Gastrocnemius medialis (tissue), 4 donors: ENCODE data around the gene TIMM17B. TPM values are rescaled to one million over a fixed set of nuclear protein-coding genes. Genes with fewer than 3 reads are reported as not detected.

Source experiments
- ATAC-seq, 2 donors: fragments of 150-250 bp; one replicate each; pipeline ENCODE4 v1.9.1; 2016
- DNase-seq, 2 donors: peaks; one replicate each; pipeline ENCODE4 v3.0.0-alpha.2; 2019
- H3K27ac ChIP-seq, 4 donors: fragments of 200-600 bp; sonication (generic); 1 replicate in 1 of 4; 2 replicates in 3 of 4; pipeline ENCODE4 v1.5.1; 2016 to 2018; ENCODE audit warnings: mild to moderate bottlenecking in 2 of 4, moderate library complexity in 1 of 4
- H3K27me3 ChIP-seq, 3 donors: fragments of 200-600 bp; sonication (generic) in 2 of 3; 1 replicate in 1 of 3; 2 replicates in 2 of 3; pipeline versions ENCODE4 v1.5.1 to v1.6.0; 2016 to 2019; ENCODE audit warnings: mild to moderate bottlenecking in 1 of 3, moderate library complexity in 1 of 3
- H3K36me3 ChIP-seq, 2 donors: fragments of 200-600 bp; sonication (generic) in 1 of 2; one replicate each; pipeline ENCODE4 v1.5.1; 2017 to 2018
- H3K4me1 ChIP-seq, 2 donors: fragments of 200-600 bp; sonication (generic) in 1 of 2; one replicate each; pipeline ENCODE4 v1.5.1; 2016 to 2017; ENCODE audit warnings: mild to moderate bottlenecking in 2 of 2
- H3K4me3 ChIP-seq, 4 donors: fragments of 200-600 bp; sonication (generic) in 3 of 4; 1 replicate in 1 of 4; 2 replicates in 3 of 4; pipeline ENCODE4 v1.5.1; 2016 to 2019; ENCODE audit warnings: mild to moderate bottlenecking in 2 of 4
- H3K9me3 ChIP-seq, 3 donors: fragments of 200-600 bp; sonication (generic) in 2 of 3; 1 replicate in 1 of 3; 2 replicates in 2 of 3; pipeline ENCODE4 v1.5.1; 2016 to 2019
- CTCF ChIP-seq, 5 experiments: fragments of 450-650 bp in 3 of 5; fragments of 200-600 bp in 2 of 5; sonication (generic) in 2 of 5; IDR thresholded peaks in 4 of 5; conservative IDR thresholded peaks in 1 of 5; 1 replicate in 4 of 5; 2 replicates in 1 of 5; pipeline ENCODE4 v1.5.1; 2016 to 2019; ENCODE audit warnings: antibody characterized with exemption in 5 of 5, mild to moderate bottlenecking in 3 of 5, moderate library complexity in 3 of 5
- POLR2A ChIP-seq, 2 donors: fragments of 450-650 bp; IDR thresholded peaks; one replicate each; pipeline ENCODE4 v1.6.1; 2017; ENCODE audit warnings: antibody characterized with exemption in 2 of 2, mild to moderate bottlenecking in 2 of 2, moderate library complexity in 2 of 2
- in situ Hi-C, 4 donors: fragments of 200-750 bp; cut with MboI; loops; one replicate each; pipeline versions ENCODE4 v1.15.0 to v1.8.0; 2017; ENCODE audit warnings: low sequenced_read_pairs in 4 of 4
- intact Hi-C: fragments of 100-400 bp; cut with DNase I; formaldehyde crosslinking; loops from one replicate; pipeline ENCODE4 v1.15.1; 2023; ENCODE audit warnings: low total_unique reads
- total RNA-seq, 4 donors: library from RNA; depleted of rRNA; stranded (reverse); fragments of >200 nt; gene quantifications; one replicate each; pipeline versions ENCODE4 v1.1.0 to v1.2.3, GENCODE V29; 2016

Gene TIMM17B
- total RNA-seq, 4 donors from 2014 or later: 53.3 to 103 (median 68.5) TPM

- H3K27me3 ChIP-seq: no peaks in the 10 kb centered on the region
- no peak for ATAC-seq
- H3K4me3 ChIP-seq: no peak overlapping the region
- in situ Hi-C loops (no loop called here), intact Hi-C loops (no loop called here)
- H3K9me3 ChIP-seq: no peaks in the 10 kb centered on the region
- DNase-seq: no peak
- peaks cover 0 to 24% of the 10 kb centered on the region in 2 donors for H3K36me3 ChIP-seq
- H3K4me1 ChIP-seq: peaks cover 0 to 2% of the 10 kb centered on the region in 2 donors
- H3K27ac ChIP-seq: no peak overlapping the region
- TF ChIP-seq CTCF (IDR thresholded peaks at IDR 0.05 in 4 of 5, conservative IDR thresholded peaks at IDR 0.05 in 1 of 5) (no peak), POLR2A (IDR thresholded peaks at IDR 0.05) (no peak)
These were observed 7.7 kb upstream of the TIMM17B start for GRCh38 chrX:48905090-48905790.

- Histone ChIP-seq H3K4me1 (no peaks in the 10 kb centered on the region), H3K27ac (no peak overlapping the region), H3K4me3 (no peak overlapping the region), H3K9me3 (no peaks in the 10 kb centered on the region), H3K36me3 (peaks cover 0 to 24% of the 10 kb centered on the region in 2 donors), H3K27me3 (no peaks in the 10 kb centered on the region)
- DNase-seq (no peak), ATAC-seq (no peak)
- intact Hi-C loops (no loop called here), in situ Hi-C loops (no loop called here)
- TF ChIP-seq POLR2A (IDR thresholded peaks at IDR 0.05) (no peak), CTCF (IDR thresholded peaks at IDR 0.05 in 4 of 5, conservative IDR thresholded peaks at IDR 0.05 in 1 of 5) (no peak)
These were observed 7.1 kb upstream of the TIMM17B start for GRCh38 chrX:48904626-48905025.

DNA sequence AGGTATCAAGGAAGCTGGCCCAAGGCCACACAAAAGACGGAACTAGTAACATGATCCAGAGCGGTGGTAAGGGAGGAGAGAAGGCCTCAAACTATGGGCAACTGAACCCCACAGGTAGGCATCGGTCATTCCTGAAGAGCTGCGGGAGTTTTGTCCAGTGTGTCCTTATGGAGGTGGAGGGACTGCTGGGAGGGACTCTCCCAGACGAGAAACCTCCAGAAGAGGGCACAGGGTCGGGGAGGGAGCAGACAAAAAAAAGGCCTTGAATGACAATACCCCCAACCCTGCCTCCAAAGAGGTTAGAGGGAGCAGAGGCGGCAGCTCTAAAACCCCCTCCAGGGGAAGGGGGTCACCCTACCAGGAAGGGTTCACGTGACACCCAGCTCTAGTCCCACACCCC lies 6.6 kb upstream of the TIMM17B start:
- Histone ChIP-seq H3K36me3 (peaks cover 0 to 24% of the 10 kb centered on the region in 2 donors), H3K27ac (no peak overlapping the region), H3K4me3 (no peak overlapping the region), H3K4me1 (peaks cover 0 to 3% of the 10 kb centered on the region in 2 donors), H3K27me3 (no peaks in the 10 kb centered on the region), H3K9me3 (no peaks in the 10 kb centered on the region)
- in situ Hi-C loops: no loop called here
- no peak for ATAC-seq
- DNase-seq: no peak
- intact Hi-C loops: no loop called here
- TF ChIP-seq CTCF (IDR thresholded peaks at IDR 0.05 in 4 of 5, conservative IDR thresholded peaks at IDR 0.05 in 1 of 5) (no peak), POLR2A (IDR thresholded peaks at IDR 0.05) (no peak)

DNA sequence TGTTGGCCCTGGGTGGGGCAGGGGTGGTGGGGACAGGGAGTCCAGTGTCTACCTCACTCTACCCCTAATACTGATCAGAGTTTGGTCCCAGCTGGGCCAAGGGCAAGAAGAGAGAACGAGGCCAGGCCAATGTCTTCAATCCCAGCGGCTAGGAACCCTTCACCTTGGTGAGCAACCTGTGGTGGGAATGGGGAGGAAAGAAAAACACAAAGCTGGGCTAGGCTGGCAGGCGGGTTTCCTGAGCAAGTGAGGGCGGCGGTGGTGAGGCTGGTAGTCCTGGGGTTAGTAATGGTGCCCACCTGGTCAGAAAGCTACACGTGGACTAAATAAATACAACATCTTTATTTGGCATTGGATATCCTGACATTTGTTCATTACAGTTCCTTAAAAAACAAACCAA lies 5.7 kb upstream of the TIMM17B start:
- intact Hi-C loops: no loop called here
- DNase-seq (no peak), ATAC-seq (no peak)
- TF ChIP-seq CTCF (IDR thresholded peaks at IDR 0.05 in 4 of 5, conservative IDR thresholded peaks at IDR 0.05 in 1 of 5) (no peak), POLR2A (IDR thresholded peaks at IDR 0.05) (no peak)
- no peak overlapping the region for H3K4me3 ChIP-seq
- H3K27me3 ChIP-seq: no peaks in the 10 kb centered on the region
- no peaks in the 10 kb centered on the region for H3K9me3 ChIP-seq
- H3K4me1 ChIP-seq: peaks cover 0 to 7% of the 10 kb centered on the region in 2 donors
- in situ Hi-C loops: no loop called here
- H3K36me3 ChIP-seq: peaks cover 0 to 24% of the 10 kb centered on the region in 2 donors
- H3K27ac ChIP-seq: no peak overlapping the region

DNA sequence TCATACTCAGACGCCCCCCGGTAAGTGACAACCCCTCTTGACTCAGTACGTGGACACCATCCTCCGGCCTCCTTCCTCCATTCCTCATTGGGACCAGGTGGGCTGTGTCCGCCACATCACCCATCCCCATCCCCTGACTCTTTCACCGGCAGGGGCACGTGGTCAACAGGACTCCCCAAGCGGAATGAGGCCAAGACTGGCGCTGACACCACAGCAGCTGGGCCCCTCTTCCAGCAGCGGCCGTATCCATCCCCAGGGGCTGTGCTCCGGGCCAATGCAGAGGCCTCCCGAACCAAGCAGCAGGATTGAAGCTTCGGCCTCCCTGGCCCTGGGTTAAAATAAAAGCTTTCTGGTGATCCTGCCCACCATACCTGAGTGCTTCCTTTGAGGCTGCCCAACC lies 5.2 kb upstream of the TIMM17B start:
- intact Hi-C loops: no loop called here
- no peak for DNase-seq

More for the DNA sequence above, 5.2 kb upstream of the TIMM17B start:
- H3K36me3 ChIP-seq: peaks cover 0 to 24% of the 10 kb centered on the region in 2 donors
- H3K27me3 ChIP-seq: no peaks in the 10 kb centered on the region
- H3K9me3 ChIP-seq: no peaks in the 10 kb centered on the region
- in situ Hi-C loops: no loop called here
- no peak overlapping the region for H3K27ac ChIP-seq
- TF ChIP-seq CTCF (IDR thresholded peaks at IDR 0.05 in 4 of 5, conservative IDR thresholded peaks at IDR 0.05 in 1 of 5) (no peak), POLR2A (IDR thresholded peaks at IDR 0.05) (no peak)
- no peak overlapping the region for H3K4me3 ChIP-seq
- ATAC-seq: no peak
- peaks cover 0 to 7% of the 10 kb centered on the region in 2 donors for H3K4me1 ChIP-seq
